GM18508 (cell line): ENCODE results near the gene TNRC6C.

Source experiments
- ATAC-seq: cut with Tn5 transposase; IDR thresholded peaks from one replicate; pipeline ENCODE4 v1.9.1; 2021; ENCODE audit warnings: moderate number of reproducible peaks; ENCODE audit not compliant: insufficient read depth, unreplicated experiment

The TNRC6C gene

DNA sequence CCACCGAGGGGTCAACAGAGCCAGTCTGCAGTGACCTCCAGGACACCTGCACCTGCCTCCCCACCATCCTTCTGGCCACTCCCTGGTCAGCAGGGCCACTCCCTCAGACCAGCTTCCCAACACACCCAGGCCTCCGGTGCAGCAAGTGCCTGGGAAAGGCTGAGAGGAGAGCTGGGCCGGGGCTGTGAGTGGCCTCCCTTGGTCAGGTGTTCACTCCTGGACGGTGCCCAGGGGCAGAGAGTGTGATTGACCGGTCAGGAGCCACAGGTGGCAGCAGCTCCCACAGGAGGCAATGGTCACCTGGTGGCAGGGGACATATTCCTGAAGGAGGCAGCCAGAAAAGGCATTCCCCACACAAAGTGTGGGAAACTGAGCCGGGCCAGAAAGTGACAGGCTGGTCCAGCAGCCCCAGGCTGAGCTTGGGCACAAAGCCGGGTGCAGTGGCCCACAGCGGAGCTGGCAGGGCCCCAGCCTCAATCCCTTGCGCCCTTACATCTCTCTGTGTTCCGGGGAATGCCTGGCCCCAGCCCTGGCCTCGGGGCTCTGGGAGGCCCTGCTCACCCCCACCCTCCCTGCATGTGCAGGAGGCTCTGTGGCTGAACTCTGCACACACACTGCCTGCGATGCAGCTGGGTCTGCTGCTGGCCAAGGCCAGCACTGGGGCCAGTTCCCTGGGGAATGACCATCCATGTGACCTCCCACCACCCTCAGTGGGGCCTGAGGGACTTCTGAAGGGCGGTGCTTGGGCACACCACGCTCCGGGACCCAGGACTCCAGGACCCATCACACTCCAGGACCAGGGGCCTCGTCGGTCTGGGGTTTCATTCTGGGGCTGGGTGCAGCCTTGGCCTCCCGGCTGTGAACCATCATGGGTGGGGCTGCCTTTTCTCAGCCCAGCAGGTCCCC is 186.5 kb downstream of the TNRC6C start:
- no peak for ATAC-seq

DNA sequence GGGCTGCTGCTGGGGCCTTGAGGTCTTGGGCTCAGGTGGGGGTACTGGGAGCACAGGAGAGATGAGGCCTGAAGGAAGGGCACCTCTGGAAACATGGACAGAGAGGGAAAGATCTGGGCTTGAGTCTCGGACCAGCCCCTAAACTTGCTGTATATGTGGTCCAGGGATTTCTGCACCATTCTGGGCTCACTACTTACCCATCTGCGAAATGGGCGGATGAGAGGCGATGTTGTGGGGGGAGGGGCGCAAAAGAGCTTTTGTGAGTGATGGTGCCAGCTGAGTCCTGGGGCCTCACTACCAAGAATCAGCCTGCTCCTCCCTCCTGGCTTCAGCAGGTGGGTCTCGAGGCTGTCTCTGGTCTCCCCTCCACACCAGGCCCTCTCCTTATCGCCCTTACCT is 188.0 kb downstream of the TNRC6C start:
- no peak for ATAC-seq

DNA sequence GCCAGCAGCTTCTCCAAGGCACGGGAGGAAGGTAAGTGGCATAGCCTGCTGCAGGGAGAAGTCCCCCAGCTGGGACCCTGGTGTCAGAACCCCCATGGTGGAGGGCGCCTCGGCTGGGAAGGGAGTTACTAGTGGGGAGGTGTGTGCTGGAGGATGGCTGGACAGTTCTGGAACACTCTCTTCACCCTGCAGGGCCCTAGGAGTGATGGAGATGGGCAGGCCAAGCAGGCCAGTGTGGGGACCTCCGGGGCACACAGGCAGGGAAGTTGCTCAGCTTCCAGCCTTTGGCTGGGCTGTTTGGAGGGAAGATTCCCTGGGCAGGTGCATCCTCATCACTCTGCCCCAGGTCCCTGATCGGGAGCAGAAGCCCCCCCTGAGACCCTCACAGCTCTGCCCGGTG is 188.4 kb downstream of the TNRC6C start:
- no peak for ATAC-seq

DNA sequence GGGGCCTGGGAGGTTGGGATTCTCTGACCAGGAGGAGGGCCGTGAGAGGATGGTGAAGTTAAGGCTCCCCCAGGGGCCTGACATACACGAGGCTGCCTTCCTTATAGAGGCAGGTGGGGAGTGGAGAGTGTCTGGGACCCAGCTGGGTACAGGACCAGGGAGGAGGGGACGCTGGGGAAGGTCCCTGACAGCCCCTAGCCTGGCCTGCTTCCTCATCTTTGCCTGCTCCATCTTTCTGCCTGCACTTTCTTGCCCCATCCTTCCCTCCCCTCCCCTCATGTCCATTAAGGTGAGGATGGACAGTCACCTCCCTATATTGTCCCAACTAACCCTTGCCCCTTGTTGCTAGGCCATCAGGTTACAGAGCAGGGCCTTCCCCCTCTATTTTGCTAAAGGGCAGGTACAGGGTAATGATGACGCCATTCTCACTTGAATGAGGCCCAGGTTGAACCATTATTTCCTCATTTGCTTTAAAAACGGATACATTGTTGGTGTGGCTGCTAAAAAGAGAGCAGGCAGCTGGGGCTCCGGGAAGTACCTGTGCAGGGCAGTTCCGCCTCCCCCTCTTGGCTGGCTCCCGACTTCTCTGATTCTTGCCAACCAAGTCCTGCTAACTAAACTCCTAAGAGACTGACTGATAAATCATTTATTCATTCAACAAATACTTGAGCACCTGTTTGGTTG is 189.0 kb downstream of the TNRC6C start:
- ATAC-seq = no peak

DNA sequence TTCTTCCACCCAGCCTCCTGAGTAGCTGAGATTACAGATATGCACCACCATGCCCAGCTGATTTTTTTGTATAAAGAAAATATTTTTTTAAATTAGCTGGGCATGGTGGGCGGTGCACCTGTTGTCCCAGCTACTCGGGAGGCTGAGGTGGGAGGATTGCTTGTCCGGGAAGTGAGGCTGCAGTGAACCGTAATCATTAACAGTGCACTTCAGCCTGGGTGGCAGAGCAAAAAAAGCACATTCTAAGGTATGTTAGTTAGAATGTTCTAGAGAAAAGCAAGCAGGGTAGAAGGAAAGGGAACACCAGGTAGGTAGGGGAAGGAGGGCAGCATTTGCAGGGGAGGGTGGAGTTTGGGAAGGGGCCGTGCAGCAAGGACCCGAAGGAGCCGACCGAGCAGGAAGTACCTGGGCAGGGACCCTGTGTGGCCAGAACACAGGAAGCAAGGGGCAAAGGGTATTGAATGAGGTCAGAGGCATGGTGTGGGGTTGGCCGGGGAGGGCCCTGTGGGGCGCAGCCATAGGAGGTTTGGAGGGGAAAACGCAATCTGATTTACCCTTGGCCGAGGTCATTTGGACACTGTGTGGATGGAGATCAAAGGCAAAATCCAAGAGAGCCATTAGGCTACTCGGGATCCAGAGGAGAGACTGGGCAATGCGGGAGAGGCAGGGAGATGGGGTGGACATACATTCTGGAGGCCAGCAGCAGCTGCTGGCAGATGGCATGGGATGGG is 189.9 kb downstream of the TNRC6C start:
- ATAC-seq = no peak

DNA sequence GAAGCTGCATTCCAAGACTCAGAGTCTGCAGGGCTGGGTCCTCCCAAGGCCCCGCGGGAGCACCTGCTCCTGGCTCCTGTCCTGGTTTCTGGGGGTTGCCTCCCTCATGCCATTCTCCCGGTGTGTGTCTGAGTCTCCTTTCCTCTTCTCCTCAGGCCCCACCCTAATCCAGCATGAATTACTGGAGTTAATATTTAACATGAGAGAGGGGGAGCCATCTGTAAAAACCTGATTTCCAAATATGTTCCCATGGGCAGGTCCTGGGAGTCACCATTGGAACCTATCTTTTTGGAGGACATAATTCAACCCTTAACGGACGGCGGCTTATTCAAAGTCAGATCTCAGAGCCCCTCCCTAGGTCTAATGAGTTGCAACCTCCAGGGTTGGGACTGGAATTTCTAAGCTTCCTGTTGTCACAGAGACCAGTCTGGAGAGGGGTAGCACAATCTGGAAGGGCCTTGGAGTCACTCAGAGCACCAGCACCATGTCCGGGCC is 193.1 kb downstream of the TNRC6C start:
- ATAC-seq = no peak

DNA sequence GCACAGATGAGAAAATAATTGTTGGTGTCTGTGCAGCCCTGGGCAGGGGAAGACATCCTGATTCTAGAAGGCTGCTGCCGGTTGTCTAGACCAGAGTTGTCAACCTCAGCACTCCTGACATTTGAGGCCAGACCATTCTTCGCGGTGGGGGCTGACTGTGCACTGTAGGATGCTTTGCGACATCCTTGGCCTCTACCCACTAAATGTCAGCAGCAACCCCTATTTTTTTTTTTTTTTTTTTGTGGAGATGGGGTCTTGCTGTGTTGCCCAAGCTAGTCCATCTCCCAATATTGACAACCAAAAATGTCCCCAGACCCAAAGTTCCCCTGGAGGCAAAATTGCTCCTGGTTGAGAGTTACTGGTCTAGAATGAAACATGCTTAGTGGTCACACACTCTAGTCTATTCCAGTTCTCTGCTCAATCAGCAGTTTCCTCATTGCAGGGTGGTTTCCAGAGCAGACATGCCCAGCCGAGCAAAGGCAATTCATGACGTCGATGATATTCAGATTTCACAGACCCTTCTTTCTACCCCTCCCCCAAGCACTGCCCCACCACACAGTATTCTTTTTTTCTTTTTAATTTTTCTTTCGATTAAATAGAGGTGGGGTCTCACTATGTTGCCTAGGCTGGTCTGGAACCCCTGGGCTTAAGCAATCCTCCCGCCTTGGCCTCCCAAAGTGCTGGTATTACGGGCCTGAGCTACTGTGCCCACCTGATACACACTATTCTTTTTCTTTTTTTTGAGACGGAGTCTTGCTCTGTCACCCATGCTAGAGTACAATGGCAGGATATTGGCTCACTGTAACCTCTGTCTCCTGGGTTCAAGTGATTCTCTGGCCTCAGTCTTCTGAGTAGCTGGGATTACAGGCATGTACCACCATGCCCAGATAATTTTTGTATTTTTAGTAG is 196.7 kb downstream of the TNRC6C start:
- ATAC-seq = no peak
